HG03108 (cell line): ENCODE data around the gene SNX18.

Experiments
- ATAC-seq: cut with Tn5 transposase; IDR thresholded peaks from one replicate; pipeline ENCODE4 v1.9.1; 2021; ENCODE audit warnings: moderate library complexity; ENCODE audit not compliant: unreplicated experiment

SNX18 gene

DNA sequence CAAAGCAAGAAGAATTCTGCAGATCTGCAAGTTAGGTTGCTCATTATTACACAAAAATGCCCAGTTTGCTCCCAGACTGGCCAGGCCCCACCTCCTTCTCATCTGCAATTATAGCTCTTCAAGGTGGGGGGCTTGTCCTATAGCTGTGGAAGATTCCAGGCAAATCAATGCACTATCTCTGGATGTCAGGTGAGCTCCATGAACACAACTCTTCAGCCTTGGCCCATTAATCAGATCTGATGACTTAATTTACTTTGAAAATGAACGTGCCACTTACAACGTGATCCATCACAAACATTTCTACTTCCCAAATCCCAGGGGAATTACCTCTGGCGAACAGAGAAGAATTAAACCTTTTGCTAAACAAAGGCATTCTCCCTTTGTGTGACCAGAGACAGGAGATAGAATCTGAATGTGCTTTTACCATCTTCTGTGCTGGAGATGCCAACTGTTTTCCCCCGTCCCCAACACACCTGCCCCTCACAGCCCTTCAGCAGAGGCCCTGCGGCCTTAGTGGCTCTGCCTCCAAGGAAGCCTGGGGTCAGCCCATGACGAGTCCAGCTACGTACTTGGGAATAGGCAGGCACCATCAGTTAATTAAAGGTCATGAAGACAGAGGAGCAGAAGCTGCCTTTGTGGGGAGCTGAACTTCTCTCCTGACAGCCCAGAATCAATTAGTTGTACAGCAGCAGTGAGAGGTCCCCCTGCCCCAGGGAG, 60.5 kb downstream of the SNX18 start:
- ATAC-seq = no peak

DNA sequence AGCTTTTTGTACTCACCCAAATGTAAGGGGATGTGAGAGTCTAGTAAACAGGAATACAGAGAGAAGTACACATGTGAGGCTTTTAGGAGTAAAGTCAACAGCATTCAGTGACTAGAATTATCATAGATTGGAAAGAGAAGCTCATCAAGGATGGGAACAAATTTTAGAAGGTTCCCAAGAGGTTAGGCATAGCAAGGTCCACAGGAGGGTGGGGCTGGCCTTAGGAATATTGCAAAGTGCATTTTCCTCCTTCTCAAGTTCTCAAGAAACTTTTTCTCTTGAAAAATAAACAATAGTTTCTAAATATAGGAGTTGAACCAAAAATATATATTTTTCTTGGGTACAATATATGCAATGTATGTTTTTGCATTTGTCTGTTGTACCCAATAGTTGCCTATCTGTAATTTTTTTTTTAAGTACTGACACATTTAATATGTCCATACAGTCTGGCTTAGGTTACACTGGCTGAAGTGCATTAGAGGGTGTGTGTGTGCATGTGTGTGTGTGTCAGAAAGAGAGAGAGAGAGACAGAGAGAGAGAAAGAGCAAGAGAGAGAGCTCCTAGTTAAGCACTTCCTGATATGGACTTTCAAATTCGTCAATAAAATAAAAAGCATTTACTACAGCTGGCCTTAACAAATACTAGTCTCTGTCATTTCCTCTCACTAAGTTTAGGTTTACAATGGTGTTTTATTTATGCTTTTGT, 62.2 kb downstream of the SNX18 start:
- ATAC-seq = no peak

DNA sequence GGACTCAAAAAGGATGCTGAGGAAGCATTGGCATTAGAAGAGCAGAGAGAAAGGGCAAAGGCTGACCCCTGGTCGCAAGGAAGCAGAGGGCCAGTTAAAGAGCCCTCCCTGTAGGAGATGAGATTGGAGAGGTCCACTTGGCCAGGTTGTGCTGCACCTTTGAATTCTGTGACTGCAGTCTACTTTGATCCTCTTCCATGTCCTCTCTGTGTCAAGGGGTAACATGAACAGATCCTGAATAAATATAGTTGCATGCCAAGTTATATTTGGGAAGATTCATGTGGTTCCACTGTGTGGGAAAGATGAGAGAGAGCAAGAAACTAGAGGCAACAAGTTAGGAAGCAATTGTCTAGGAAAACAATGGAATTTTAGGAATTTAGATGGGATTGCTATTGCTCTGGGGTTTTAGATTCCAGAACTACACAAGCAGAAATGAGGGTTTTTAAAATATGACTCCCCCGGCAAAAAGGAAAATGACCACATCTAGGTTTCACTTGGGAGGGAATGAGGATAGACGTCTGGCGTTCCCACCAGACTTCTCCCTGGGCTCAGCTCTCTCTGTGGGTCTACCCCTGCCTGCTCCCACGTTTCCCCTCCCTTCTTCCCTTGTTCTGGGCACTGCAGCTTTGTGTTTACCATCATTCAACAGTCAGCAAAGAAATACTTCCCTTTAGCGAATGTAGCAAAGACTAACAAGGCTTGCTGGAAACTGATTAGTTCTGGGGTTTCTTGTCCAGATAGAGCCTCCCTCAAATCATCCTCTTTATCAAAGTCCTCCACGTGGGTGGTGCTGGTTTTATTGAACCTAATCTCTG, 63.6 kb downstream of the SNX18 start:
- no peak for ATAC-seq

DNA sequence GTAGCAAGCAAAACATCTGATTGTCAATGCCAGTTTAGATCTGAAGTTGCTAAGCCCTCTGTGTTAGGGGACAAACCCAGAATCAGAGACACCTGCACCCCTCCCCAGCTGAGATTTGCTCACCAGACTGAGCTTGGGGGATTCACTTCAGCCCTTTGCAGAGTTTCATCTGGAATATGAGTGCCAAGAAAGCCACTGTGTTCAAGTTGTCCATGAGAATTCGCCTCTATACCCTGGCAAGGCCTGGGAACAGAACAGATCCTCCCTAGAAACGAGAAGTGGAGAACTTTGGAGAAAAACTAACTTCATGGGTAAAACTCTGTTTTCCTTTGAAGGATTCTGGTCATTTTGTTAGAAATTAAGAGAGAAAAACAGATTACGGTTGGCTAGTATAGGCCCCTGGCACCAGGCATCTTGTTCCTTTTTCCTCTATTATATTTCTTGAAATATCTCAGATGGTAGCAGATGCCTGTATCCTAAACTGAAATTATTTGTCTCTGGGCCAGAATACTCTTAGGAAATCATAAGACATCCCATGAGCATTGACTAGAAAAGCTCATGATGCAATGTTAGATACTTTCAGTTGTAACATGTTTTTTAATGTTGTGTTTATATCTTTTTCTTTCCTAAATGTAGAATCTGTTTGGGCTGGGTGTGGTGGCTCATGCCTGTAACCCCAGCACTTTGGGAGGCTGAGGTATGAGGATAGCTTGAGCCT, 64.4 kb downstream of the SNX18 start:
- ATAC-seq = no peak

DNA sequence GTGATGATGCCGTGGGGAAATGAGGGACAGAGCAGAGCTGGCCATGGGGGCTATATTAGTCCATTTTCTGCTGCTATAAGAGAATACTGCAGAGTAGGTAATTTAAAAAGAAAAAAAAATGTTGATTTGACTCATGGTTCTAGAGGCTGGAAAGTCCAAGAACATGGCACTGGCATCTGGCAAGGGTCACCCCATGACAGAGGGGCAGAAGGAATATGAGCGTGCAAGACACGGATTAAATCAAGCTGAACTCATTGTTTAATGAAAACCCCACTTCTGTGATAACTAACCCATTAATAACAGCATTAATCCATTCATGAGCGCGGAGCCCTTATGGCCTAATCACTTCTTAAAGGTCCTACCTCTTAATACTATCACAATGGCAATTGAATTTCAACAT, 68.8 kb downstream of the SNX18 start:
- no peak for ATAC-seq

DNA sequence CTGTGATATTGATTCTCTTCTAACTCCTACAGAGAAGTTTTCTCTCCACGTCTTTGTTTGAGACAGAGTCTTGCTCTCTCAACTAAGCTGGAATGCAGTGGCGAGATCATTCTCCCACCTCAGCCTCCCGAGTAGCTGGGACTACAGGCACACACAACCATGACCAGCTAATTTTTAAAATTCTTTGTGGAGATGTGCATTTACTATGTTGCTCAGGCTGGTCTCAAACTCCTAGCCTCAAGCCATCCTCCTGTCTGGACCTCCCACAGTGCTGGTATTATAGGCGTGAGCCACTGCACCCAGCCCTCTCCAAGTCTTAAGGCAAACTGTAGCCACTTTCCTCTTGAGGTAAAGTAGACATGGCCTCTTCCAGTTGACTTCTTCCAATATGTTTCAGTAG, 72.2 kb downstream of the SNX18 start:
- ATAC-seq = no peak

DNA sequence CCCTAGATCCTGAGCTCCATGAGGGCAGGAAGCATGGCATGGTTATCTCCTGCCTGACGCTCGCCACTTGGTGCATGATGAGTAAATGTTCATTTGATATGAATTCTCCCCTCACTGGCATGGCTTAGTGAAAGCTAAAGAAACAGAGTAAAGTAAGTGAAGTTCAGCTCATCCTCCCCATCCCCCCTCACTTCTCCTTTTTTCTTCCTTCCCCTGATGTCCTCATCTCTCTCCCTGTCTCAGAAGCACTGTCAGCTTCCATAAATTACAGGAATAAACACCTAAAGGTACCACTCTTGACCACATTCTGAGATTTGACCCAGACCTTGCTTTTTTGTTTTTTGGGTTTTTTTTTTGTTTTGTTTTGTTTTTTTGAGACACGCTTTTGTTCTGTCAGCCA, 73.3 kb downstream of the SNX18 start:
- no peak for ATAC-seq

DNA sequence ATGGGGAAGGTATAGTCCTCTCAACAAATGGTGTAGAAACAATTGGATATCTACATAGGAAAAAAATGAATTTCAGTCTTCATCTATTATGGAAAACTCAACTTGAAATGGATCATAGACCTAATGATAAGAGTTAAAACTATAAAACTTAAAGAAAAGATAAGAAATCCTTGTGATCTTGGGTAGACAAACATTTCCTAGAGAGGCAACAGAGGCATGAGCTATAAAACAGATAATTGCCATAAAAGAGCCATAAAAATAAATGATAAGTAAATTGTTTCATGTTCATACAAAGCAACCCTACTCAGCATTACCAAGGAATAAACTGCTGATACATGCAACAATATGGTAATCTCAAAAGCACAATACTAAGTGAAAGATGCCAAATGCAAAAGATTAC, 76.2 kb downstream of the SNX18 start:
- no peak for ATAC-seq

DNA sequence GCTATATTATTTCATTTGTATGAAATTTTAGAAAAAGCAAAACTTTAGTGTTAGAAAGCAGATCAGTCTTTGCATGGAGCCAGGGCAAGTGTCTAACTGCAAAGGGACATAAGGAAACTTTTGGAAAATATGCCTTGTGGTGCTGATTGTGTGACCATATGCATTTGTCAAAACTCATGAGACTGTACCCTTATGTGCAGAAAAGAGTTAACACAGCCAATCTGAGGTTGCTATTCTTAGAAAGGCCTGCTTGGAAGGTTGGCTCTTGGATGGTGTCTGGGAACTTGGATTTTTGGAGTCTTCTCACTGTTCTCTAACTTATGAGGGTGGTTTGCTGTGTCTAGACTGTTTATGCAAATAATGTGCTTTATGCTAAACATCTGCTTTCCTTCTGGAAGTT, 76.6 kb downstream of the SNX18 start:
- no peak for ATAC-seq

DNA sequence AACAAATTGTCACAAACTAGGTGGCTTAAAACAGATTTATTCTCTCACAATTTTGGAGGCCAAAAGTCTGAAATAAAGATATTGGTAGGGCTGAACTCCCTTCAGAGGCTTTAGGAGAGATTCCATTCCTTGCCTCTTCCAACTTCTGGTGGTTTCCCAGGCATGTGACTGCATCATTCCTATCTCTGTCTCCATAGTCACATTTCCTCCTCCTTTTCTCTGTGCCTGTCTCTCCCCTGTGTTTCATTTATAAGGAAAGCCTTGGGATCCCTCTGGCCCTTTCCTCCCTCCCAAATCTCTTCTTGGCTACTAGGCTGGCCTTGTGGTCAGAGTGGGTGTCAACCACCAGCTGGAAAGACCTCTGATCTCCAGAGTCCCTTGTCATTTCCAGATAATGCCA, 78.2 kb downstream of the SNX18 start:
- no peak for ATAC-seq
